GM23248 (cell line): ENCODE results near the gene NOXRED1.

Experiments used
- EZH2 ChIP-seq: fragments of 200-600 bp; sonication (generic); IDR thresholded peaks from 2 replicates; pipeline ENCODE4 v1.6.1; 2018; ENCODE audit warnings: antibody characterized with exemption, mild to moderate bottlenecking; ENCODE audit not compliant: insufficient read depth, poor library complexity, severe bottlenecking
- EZH2phosphoT487 ChIP-seq: fragments of 200-600 bp; sonication (generic); IDR thresholded peaks from 2 replicates; pipeline ENCODE4 v1.6.1; 2018; ENCODE audit warnings: antibody characterized with exemption, moderate library complexity, mild to moderate bottlenecking, low read depth; ENCODE audit not compliant: insufficient read depth

GRCh38 chr14:77378701-77379100, 44.6 kb downstream of the NOXRED1 start:
- no peak for TF ChIP-seq EZH2
- TF ChIP-seq EZH2phosphoT487, result no peak
